ENCODE measurements around the gene TMEM120B. TPM values are rescaled to one million over a fixed set of nuclear protein-coding genes. Genes with fewer than 3 reads are reported as not detected.

TMEM120B gene
- total and polyA plus RNA-seq, 2 experiments from 2014 or later: 5.5 to 9.5 TPM

DNA sequence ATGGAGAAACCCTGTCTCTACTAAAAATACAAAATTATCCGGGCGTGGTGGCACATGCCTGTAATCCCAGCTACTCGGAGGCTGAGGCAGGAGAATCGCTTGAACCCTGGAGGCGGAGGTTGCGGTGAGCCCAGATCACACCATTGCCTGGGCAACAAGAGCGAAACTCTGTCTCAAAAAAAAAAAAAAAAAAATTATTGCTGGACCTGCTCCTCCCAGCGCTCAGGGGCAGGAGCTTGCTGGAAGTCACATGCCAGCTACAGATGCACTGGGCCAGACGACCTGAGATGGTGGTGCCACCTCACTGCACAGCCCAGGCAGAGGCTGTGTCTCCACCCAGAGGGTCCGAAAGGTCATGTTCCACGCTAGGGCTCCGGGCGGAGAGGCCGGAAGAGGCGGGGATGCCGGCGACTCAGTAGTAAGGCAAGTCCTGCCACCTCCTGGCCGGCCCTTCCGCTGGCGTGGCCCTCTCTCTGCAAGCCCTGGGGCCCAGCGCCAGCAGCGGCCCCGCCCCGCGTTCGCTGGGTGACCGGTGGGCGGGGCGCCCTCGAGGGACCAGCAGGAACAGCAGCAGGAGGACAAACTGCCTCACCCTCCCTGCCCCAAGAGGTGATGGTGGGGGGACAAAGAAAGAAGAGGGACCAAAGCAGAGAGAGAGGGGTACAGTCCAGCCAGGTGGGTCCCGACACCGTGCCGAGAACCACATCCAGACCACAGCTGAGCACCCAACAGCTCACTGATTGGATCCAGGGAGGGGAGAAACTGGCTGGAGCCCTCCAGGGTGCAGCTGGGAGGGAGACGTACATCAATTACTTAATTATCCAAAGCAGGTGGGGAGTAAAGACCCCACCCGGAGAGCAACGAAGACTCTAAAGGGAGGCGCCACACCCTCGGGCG, 84.6 kb downstream of the TMEM120B start:
- Histone ChIP-seq H3K4me2 (peak overlapping the region; percentile 96), H3K4me3 (no peak overlapping the region), H3K79me2 (peaks cover 62% of the 10 kb centered on the region), H3K36me3 (replicated peaks; ENCODE audit: insufficient read depth, low read depth) (no peaks in the 10 kb centered on the region), H4K20me1 (ENCODE audit: insufficient read depth, poor library complexity, severe bottlenecking) (peaks cover 25% of the 10 kb centered on the region), H3K27ac (peak overlapping the region; percentile 100), H3K9me2 (replicated peaks; ENCODE audit: insufficient read depth) (no peaks in the 10 kb centered on the region), H3K27me3 (no peaks in the 10 kb centered on the region), H2AFZ (no peak overlapping the region), H3K9me3 (ENCODE audit: low read depth) (no peaks in the 10 kb centered on the region), H3K4me1 (ENCODE audit: insufficient read depth) (peaks cover 54% of the 10 kb centered on the region)
- peak; percentile 96 for DNase-seq (ENCODE audit: low spot score)
- WGBS (ENCODE audit: low lambda C conversion rate, missing lambda C conversion rate): 28% methylated on average over 39 of the region's 39 CpGs
- TF ChIP-seq, protein P1, sequence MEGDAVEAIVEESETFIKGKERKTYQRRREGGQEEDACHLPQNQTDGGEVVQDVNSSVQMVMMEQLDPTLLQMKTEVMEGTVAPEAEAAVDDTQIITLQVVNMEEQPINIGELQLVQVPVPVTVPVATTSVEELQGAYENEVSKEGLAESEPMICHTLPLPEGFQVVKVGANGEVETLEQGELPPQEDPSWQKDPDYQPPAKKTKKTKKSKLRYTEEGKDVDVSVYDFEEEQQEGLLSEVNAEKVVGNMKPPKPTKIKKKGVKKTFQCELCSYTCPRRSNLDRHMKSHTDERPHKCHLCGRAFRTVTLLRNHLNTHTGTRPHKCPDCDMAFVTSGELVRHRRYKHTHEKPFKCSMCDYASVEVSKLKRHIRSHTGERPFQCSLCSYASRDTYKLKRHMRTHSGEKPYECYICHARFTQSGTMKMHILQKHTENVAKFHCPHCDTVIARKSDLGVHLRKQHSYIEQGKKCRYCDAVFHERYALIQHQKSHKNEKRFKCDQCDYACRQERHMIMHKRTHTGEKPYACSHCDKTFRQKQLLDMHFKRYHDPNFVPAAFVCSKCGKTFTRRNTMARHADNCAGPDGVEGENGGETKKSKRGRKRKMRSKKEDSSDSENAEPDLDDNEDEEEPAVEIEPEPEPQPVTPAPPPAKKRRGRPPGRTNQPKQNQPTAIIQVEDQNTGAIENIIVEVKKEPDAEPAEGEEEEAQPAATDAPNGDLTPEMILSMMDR (IDR thresholded peaks at IDR 0.05; ENCODE audit: poor library complexity): peak; percentile 24
- TF ChIP-seq EZH2phosphoT487 (IDR thresholded peaks at IDR 0.05; ENCODE audit: low read depth, severe bottlenecking, unreplicated experiment) (no peak), EZH2 (IDR thresholded peaks at IDR 0.05; ENCODE audit: borderline replicate concordance) (no peak)

DNA sequence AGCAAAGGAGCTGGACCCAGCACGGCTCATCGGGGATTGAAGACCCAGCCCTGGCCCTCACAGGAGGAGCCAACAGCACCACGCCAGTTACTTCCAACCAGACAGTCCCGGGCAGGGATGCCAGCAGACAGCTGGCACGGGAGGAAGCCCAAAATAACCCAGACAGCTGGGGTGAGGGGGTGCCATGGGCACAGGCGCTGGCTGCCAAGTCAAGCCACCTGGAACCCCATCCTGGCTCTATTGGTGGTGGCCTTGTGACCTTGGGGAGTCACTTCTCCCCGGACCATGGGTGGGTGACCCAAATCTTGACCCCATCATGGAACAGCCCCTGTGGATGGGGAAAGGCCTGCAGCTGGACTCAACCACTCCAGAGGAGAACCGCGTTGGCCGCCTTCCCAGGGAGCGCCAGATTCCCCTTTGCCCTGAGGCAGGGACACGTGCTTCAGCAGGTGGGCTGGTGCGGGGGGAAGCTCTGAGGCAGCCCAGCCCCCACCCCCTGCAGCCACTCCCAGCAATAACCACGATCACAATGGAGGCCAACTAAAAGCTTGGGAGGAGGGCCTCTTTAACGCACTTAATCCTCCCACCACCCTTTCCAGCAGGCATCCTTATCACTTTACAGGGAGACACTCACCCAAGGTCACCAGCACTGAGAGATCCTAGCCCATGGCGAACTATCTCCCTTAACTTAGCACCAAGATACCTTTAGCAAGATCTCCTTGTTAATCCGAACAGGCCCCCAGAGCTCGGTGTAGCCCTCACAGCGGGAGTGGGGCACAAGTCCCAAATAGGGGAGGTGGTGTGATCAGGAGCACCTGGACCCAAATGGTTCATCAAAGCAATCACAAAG, 85.6 kb downstream of the TMEM120B start:
- DNase-seq (ENCODE audit: low spot score): peak; percentile 86
- Histone ChIP-seq H3K9me3 (ENCODE audit: low read depth) (no peaks in the 10 kb centered on the region), H2AFZ (no peak overlapping the region), H3K27me3 (no peaks in the 10 kb centered on the region), H3K4me2 (peak overlapping the region; percentile 96), H3K9me2 (replicated peaks; ENCODE audit: insufficient read depth) (no peaks in the 10 kb centered on the region), H4K20me1 (ENCODE audit: insufficient read depth, poor library complexity, severe bottlenecking) (peaks cover 25% of the 10 kb centered on the region), H3K4me3 (peak overlapping the region; percentile 6), H3K79me2 (peaks cover 64% of the 10 kb centered on the region), H3K36me3 (replicated peaks; ENCODE audit: insufficient read depth, low read depth) (no peaks in the 10 kb centered on the region), H3K27ac (peak overlapping the region; percentile 100), H3K4me1 (ENCODE audit: insufficient read depth) (peaks cover 54% of the 10 kb centered on the region)
- TF ChIP-seq EZH2phosphoT487 (IDR thresholded peaks at IDR 0.05; ENCODE audit: low read depth, severe bottlenecking, unreplicated experiment) (no peak), EZH2 (IDR thresholded peaks at IDR 0.05; ENCODE audit: borderline replicate concordance) (no peak)
- TF ChIP-seq, protein P1 (IDR thresholded peaks at IDR 0.05; ENCODE audit: poor library complexity): no peak
- 27% methylated on average over 19 of the region's 19 CpGs for WGBS (ENCODE audit: low lambda C conversion rate, missing lambda C conversion rate)

DNA sequence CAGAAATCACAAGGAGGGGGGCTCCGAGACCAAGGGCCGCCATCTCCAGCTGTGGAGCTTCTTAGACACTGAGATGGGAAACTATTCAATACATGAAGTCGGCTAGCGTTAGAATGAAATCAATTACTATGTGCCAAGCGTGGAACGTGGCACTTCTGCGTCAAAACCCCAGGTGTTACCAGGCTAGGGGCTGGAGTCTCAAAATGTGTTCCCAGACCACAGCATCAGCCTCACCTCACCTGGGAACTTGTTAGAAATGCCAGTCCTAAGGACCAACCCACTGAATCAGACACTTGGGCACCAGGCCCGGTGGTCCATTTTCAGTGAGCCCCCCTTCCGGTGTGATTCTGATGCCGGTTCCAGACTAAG, 86.2 kb downstream of the TMEM120B start:
- Histone ChIP-seq H3K9me2 (replicated peaks; ENCODE audit: insufficient read depth) (no peaks in the 10 kb centered on the region), H2AFZ (no peak overlapping the region), H3K36me3 (replicated peaks; ENCODE audit: insufficient read depth, low read depth) (no peaks in the 10 kb centered on the region), H3K27me3 (no peaks in the 10 kb centered on the region), H3K4me2 (peak overlapping the region; percentile 96), H3K27ac (peak overlapping the region; percentile 100), H3K79me2 (peaks cover 62% of the 10 kb centered on the region), H3K4me1 (ENCODE audit: insufficient read depth) (peaks cover 54% of the 10 kb centered on the region), H4K20me1 (ENCODE audit: insufficient read depth, poor library complexity, severe bottlenecking) (peaks cover 25% of the 10 kb centered on the region), H3K4me3 (peak overlapping the region; percentile 6), H3K9me3 (ENCODE audit: low read depth) (no peaks in the 10 kb centered on the region)
- DNase-seq (ENCODE audit: low spot score): no peak
- WGBS (ENCODE audit: low lambda C conversion rate, missing lambda C conversion rate): 53% methylated on average over 10 of the region's 10 CpGs
- TF ChIP-seq, protein P1 (IDR thresholded peaks at IDR 0.05; ENCODE audit: poor library complexity): no peak
- TF ChIP-seq EZH2phosphoT487 (IDR thresholded peaks at IDR 0.05; ENCODE audit: low read depth, severe bottlenecking, unreplicated experiment) (no peak), EZH2 (IDR thresholded peaks at IDR 0.05; ENCODE audit: borderline replicate concordance) (no peak)
